GM19035 (cell line): ENCODE results near the gene RGS10.
"Not testable (repeated sequence)": the region's sequence is repeated elsewhere in the genome, so short reads cannot be mapped to it uniquely, and the experiment has no call there.

Experiments used
- ATAC-seq: cut with Tn5 transposase; IDR thresholded peaks from one replicate; pipeline ENCODE4 v1.9.1; 2021; ENCODE audit not compliant: unreplicated experiment

The RGS10 gene

DNA sequence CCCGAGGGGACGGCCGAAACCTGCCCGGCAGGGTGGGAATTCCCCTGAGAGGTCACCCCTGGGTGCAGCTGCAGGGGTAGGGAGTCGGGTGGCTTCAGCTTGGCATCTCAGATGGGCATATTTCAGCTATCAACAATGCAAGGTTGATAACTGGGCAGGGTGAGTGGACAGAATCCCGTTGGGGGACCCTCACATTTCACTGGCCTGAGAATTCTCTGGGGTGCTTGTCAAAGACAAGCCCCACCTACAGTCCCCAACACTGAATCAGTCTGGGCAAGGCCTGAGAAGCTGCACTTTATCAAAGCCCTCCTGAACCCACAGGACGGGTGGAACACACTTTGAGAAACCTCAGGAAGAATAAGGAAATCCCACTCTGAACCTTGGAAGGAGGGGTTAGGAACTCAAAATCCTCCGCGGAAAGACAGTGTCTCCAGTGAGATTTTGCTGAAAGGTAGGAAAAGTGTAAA lies 3.1 kb downstream of the RGS10 start:
- no peak for ATAC-seq

- ATAC-seq: no peak
Observed at GRCh38 chr10:119538632-119539358, 3.7 kb downstream of the RGS10 start.

DNA sequence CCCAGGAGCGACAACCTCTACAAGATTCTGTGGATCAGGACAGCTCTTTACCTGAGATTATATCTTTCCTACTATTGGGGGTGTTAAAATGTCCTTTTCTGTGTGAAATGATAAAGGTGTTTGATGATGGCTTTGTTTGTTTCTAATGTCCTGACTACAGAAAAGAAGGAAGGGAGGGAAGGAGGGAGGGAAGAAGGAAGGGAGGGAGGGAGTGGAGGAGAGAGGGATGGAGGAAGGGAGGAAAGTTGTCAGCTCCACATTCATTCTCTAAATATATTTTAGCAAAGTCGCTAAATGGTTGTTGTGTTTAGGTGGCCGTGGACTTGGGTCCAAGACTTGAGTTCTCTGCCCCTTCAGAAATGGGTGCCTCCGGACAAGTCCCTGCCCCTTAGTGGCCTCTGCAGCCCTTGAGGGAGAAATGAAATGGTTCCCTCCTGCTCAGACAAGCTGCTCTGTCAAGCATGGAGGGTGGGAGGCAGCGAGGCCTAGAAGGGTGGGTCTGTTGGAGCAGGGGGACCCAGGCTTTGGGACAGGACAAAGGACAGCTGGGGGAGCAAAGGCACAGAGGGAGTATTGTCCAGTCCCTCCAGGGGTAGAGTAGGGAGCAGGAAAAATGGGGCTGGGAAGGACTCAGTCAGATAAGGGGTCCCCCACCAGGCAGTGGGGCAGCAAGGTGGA lies 4.4 kb downstream of the RGS10 start:
- no peak for ATAC-seq

- ATAC-seq: no peak
Observed at GRCh38 chr10:119536508-119537025, 6.0 kb downstream of the RGS10 start.

DNA sequence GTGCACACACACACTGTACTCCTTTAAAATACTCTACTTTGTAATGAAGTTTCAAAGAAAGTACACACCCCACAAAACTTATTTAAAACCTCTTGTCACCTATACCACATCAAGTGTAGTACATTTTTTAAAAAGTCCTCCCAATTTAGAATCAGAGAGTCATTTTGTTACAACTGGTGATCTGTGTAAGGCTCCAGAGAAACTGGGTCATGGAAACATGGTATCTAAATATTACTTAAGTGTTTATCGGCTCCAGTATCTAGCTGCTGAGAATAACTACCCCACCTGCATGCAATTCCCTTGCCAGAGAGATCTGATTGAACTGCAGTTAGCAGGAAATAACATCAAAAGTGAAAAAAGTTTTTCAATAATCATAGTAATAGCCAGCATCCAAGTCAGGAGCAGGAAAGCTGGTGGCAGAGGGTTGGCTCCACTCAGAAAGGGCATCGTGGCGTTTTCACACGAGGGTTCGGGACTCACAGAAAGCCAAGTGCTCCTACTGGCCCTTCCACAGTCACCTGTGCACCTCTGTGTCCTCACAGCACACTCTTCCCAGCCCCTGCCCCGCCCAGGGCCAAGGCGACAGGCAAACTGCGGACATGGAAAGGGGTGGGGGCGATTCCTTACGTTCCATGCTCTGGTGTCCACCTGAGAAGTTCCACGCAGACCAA lies 6.5 kb downstream of the RGS10 start:
- ATAC-seq: no peak

DNA sequence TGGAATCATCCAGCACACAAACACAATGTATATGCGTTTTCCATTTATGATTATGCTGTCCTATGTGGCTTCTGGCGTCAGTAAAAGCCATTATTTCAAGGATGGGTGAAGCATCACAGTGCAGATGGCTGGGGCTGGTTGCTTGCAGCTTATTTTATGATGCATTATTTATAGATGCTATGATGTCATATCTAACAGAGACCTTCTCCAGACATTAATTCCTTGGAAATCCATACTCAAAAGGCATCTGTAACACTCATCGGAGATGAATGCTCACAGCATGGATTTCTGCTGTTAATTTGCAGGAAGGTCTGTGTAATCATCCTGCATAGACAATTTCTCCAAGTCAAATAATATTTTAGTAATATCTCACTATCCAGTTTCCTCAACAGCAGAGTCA lies 7.2 kb downstream of the RGS10 start:
- no peak for ATAC-seq

- ATAC-seq: no peak
Observed at GRCh38 chr10:119533473-119533872, 9.0 kb downstream of the RGS10 start.

GRCh38 chr10:119532791-119533190 lies 9.7 kb downstream of the RGS10 start:
- ATAC-seq: not testable (repeated sequence)

DNA sequence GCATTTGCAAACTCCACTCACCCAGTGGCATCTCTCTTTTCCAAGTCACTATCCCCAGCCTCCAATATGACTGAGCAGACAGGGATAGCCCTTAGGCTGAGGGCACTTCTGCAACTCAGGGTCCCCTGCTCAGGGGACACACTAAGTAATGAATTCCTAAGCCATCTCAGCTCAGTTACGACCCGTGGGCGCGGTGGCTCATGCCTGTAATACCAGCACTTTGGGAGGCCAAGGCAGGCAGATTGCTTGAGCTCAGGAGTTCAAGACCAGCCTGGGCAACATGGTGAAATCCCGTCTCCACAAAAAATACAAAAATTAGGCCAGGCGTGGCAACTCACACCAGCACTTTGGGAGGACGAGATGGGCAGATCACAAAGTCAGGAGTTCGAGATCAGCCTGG lies 10.3 kb downstream of the RGS10 start:
- ATAC-seq: not testable (repeated sequence)

DNA sequence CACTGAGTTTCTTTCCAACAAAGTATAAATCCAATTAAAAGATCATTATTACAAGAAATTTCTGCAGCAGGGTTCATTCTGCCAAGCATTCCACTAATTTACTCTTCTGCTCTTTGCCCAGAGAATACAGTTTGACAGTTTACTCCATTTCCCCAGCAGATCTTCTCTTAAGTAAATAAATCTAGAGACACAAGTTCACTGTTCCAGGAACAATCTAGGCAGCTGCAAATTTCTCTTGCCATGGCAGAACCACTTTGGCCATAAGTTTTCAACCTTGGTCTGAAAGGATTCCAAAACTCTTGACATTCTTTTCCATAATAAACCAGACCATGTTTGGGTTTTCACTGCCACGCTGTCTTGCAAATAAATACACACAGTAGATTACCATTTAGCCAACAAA lies 11.5 kb downstream of the RGS10 start:
- no peak for ATAC-seq

GRCh38 chr10:119528663-119529237 lies 13.8 kb downstream of the RGS10 start:
- ATAC-seq: not testable (repeated sequence)

GRCh38 chr10:119526621-119527592 lies 15.6 kb downstream of the RGS10 start:
- no peak for ATAC-seq

DNA sequence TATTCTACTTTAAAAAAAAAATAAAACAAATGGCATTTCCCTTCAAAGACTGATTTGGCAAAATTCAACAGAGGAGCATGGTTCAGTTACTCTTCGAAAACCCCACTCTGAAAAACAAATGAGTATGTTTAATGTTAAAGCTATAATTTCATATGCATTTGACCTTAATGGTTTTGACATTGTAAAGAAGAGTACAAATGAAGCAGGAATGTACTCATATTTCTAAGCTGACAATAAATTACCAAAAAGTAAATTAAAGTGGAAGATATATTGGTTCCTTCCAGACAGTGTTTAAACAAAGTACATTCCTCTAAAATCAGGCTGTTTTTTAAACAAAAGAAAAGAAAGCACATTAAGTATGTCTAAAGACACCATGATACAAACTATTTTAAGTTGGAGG lies 16.4 kb downstream of the RGS10 start:
- no peak for ATAC-seq

DNA sequence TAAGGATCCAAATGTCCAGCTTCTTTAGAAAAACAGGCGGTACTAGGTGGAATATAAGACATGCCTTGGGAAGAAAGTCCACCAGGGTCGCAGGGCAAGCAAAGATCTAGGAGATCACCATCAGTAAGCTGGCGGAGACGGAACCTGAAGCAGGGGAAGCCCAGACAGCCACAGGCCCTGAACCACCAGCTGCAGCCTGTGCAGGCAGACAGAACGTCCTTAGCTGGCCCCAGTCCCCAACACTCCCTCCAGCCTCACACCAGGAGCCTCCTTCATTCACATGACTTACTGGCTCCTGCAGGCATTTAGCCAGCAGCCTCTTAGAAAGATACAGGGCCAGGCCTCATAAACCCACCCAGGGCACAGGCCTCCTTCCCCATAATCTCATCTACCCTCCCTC lies 17.4 kb downstream of the RGS10 start:
- ATAC-seq: no peak

DNA sequence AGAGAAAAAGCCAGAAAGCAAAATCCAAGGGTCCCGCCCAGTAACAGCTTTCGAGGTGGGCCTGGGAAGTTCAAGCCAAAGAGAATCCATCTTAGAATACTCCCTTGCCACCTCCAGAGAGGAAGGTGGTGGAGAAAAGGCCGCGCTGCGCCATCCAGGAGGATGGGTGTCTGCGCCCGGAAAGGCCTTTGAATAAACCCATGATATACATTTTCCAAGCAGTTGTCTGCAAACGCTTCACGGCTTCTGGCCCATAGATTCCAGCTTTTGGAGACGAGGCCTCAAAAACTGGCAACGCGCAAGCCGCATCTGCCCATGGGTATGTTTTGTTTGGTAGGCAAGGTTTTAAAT lies 17.8 kb downstream of the RGS10 start:
- no peak for ATAC-seq

DNA sequence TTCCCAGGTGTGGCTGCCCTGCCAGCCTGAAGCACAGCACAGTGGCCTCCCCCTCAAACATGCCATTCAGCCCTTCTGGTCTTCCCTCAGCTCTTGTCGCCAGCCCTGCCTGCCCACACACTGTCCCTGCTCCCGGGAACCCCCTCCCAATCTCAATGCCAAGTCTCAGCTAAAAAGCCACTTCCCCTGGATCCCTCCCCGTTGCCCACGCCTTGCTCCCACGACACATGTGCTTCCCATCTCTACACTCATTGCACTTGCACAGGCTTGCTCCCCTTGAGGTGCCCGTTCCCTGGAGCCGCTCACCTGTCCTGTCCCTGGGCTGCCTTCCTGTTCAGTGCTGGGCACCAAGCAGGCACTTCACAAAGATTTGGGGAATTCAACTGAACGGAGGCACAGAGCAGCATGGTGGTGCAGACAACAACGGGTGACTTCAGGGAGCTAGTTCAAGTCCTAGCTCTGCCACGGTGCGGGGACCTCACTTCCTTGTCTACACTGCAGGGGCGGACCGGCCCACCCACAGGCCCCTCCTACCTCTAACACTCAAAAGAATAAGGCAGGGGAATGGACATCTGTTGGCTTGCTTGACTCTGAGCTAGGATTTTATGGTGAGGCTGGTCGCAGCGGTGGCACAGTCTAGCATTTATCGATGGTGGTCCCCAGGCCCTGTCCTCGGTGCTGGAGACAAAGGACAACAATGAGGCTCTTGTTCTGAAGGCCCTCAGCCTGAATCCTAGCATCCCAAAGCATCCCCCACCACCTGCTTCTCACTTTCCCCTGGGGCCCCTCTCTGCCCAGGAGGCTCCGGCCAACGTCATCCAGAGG lies 18.4 kb downstream of the RGS10 start:
- no peak for ATAC-seq

- ATAC-seq: no peak
Observed at GRCh38 chr10:119522747-119523426, 19.6 kb downstream of the RGS10 start.

DNA sequence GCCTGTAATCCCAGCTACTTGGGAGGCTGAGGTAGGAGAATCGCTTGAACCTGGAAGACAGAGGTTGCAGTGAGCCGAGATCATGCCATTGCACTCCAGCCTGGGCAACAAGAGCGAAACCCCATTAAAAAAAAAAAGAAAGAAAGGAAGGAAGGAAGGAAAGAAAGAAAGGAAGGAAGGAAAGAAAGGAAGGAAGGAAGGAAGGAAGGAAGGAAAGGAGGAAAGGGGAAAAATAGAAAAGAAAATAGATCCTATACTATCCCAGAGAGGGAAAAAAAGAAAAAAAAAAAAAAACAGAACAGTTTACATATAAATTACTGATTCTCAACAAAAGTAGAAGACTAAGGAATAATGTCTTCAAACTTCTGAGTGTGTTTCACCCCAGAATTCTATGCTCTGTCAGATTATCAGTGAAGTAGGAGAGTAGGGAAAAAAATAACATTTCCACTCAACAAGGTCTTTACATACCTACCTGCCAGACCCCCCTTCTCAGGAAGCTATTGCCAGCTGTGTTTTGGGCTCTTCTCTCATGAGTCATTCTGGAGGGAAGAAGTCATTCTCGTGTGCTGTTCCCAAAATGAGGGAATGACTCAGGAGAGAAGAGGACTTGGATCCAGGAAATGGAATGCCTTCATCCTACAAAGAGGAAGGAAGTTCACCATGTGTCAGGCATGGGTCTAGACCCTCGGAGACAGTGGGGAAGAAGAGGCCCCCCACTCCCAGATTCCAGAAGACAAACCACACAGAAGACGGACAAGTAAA lies 20.9 kb downstream of the RGS10 start:
- ATAC-seq: no peak
